ENCODE results near the gene RLF.
A peak's percentile ranks its signal among the peaks of the same experiment; 100 is the strongest.

RLF gene

DNA sequence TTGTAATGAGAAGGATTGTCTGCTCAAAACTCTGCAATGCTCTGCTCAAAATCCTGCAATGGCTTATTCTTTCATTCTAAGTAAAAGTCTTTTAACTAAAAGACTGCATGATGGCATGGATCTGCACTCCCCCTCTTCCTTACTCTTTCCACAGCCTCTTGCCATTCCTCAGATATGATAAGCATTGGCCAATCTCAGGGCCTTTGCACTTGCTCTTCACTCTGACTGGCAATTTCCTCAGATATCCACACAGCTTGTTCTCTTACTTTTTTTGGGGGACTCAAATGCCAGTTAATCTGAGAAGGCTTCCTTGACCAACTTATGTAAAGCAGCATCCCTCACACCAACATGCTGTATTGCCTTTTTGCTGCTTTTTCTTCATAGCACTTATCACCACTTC is 94.0 kb downstream of the RLF start:
- no peak for TF ChIP-seq CTCF (IDR thresholded peaks at IDR 0.05; ENCODE audit: extremely low read depth, missing control alignments)
- no peak for DNase-seq (ENCODE audit: low spot score)

DNA sequence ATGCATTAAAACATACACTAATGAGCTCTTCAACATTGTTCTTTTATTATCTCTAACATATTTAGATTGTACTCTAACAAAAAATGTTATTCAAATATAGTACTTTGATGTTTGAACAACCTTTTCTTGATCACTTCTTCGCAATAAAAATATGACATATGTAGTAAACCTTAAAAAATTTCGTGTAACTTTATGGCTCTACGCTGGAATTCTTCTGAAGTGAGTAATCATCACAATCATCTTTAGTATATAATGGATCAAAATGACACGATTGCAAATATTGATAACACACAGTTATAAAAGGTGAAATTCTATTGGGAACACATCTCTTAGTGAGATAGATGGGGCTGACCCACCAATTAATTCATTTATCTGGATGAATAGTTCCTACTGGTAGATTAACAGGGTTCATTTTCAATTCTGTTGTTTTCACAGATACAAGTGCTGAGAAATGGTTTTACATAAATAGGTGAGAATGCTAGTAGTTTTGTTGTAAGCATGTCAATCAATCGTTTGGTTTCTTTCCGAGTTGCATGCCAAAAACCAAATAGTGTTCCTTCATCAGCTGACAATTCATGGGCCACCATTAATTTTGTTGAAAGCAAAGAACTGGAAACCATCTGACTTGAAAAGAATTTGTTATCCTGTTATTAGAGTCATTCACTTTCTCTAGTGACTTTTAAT is 95.4 kb downstream of the RLF start:
- no peak for DNase-seq (ENCODE audit: low spot score)
- no peak for TF ChIP-seq CTCF (IDR thresholded peaks at IDR 0.05; ENCODE audit: extremely low read depth, missing control alignments)

DNA sequence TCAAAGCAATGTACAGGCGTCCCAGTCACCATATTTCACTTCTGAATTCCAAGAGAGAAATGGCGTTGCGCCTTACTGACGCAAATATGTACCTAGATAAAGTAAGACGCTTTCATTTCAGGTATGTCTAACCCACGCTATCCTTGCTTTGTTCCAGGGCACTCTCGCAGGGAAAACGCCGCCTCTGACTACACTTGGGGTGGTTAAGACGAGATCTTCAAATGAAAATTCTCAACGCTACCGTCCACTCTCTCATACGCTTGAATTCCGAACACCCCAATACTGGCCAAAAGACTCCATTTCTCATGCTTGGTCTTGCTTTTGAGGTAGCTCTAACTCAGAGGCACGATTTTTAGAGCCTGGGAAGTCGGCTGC is 96.1 kb downstream of the RLF start:
- TF ChIP-seq CTCF (IDR thresholded peaks at IDR 0.05; ENCODE audit: extremely low read depth, missing control alignments) = no peak
- DNase-seq (ENCODE audit: low spot score) = no peak

DNA sequence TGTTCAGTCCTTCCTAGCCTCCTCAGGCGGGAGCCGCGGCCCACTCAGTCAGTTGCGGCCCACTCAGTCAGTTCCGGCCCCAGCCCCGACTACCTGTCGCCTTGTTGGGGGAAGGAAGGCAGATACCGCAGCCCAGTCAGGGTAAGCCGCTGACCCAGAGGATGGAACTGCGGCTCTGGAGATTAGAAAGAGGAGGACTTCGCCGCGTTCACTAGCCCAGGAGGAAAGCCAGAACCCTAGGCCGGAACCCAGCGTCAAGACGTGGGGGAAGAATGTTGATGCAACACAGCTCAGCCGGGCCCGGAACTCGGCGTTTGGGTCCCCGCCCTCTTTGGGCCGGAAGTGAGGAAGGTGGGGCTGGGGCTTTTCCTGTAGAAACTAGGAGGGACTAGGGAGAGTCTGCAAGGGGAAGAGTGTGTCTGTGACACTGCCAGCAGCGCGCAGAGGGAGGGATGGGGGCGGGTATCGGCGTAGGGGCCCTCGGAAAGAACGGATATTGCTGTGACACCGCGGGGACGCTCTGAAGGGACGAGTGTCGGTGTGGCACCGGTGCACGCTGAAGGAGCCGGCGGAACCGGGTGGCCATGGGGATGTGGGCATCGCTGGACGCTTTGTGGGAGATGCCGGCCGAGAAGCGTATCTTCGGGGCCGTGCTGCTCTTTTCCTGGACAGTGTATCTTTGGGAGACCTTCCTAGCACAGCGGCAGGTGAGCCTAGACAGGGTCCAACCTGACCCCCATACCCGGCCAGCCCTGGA is 96.7 kb downstream of the RLF start, which contains the start of gene ZMPSTE24:
Gene ZMPSTE24, plus strand, starts transcription at position 549 of the 757 bp plus-strand sequence. Its CDS starts 36 bp downstream, at position 585.
- no peak for TF ChIP-seq CTCF (IDR thresholded peaks at IDR 0.05; ENCODE audit: extremely low read depth, missing control alignments)
- peak; percentile 84 for DNase-seq (ENCODE audit: low spot score)

DNA sequence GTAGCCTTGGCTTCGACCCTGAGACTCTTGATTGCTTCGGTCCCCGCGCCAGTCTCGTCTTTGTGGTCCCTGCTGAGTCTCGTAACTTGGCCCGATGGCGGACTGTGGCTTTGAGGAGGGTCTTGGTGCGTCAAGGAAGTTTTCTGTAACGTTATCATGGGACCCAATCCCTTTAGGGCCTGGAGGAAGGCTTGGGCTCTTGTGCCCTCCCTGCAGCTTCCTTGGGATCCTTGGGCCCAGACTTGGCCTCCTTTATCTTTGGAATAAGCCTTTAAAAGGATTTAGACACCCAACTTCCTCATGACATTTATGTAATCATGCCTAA is 97.2 kb downstream of the RLF start:
- no peak for TF ChIP-seq CTCF (IDR thresholded peaks at IDR 0.05; ENCODE audit: extremely low read depth, missing control alignments)
- no peak for DNase-seq (ENCODE audit: low spot score)

DNA sequence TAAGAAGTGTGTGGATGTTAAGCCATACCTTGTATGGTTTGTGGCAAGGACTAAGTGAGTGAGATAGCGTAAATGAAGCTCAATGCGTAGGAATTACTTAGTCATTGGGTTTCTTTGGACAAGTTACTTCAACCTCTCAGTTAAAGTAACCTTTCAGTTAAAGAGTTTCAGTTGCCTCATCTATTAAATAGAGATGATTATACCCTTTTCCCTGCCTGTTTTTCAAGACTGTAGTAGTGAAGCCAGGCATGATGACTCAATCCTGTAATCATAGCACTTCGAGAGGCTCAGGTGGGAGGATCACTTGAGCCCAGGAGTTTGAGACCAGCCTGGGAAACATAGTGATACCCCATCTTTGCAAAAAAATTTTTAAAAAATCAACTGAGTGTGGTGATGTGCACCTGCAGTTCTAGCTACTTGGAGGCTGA is 103.2 kb downstream of the RLF start:
- no peak for TF ChIP-seq CTCF (IDR thresholded peaks at IDR 0.05; ENCODE audit: extremely low read depth, missing control alignments)
- DNase-seq (ENCODE audit: low spot score) = no peak

DNA sequence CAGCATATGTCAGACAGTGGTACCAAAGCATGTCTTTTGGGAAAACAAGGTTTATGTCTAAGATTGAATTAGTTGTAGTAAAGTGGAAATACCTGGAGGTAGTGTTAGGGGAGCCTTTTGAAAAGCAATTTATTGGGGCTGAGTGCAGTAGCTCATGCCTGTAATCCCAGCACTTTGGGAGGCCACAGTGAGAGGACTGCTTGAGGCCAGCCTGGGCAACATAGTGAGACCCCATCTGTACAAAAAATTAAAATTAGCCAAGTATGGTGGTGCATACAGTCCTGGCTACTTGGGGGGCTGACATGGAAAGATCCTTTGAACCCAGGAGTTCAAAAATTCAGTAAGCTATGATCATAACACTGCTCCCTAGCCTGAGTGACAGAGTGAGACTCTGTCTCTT is 104.1 kb downstream of the RLF start:
- DNase-seq (ENCODE audit: low spot score) = no peak

More for the DNA sequence above, 104.1 kb downstream of the RLF start:
- TF ChIP-seq CTCF (IDR thresholded peaks at IDR 0.05; ENCODE audit: extremely low read depth, missing control alignments) = no peak

Data from GM20000 (cell line).